OCI-LY7 (cell line): Measurements from ENCODE around the gene AFMID.

Experiments used
- CTCF ChIP-seq: fragments of 200-600 bp; sonication (generic); conservative IDR thresholded peaks from 2 replicates; pipeline ENCODE4 v1.5.1; 2014; ENCODE audit warnings: mild to moderate bottlenecking, antibody characterized with exemption, low read length, moderate library complexity, mixed read lengths
- EZH2phosphoT487 ChIP-seq: fragments of 200-600 bp; sonication (generic); IDR thresholded peaks from 2 replicates; pipeline ENCODE4 v1.6.1; 2018; ENCODE audit warnings: low read depth, borderline replicate concordance, mild to moderate bottlenecking, mixed run types, antibody characterized with exemption, low read length, moderate library complexity, mixed read lengths

GRCh38 chr17:78196716-78197115 is 9.6 kb downstream of the AFMID start:
- TF ChIP-seq CTCF (no peak), EZH2phosphoT487 (no peak)
